NK-92 (cell line): ENCODE results near the gene UBQLN3.

Experiments
- DNase-seq: peaks from one replicate; lab custom pipeline; 2025; ENCODE audit not compliant: unreplicated experiment; lab: John Stamatoyannopoulos, UW

Gene UBQLN3

GRCh38 chr11:5509803-5510202 lies at the start of gene UBQLN3:
TSS of gene UBQLN3 (minus strand) at chr11:5509957. CDS start at chr11:5509558, 399 bp downstream.
- no peak for DNase-seq

GRCh38 chr11:5557751-5558150 lies 48.0 kb upstream of the UBQLN3 start:
- DNase-seq: no peak

- DNase-seq: no peak
Observed at GRCh38 chr11:5556596-5557188, 46.9 kb upstream of the UBQLN3 start.

- no peak for DNase-seq
Observed at GRCh38 chr11:5553343-5553742, 43.6 kb upstream of the UBQLN3 start.

- DNase-seq: no peak
Observed at GRCh38 chr11:5550440-5551095, 40.8 kb upstream of the UBQLN3 start.

GRCh38 chr11:5548440-5548839 lies 38.7 kb upstream of the UBQLN3 start, which contains the start of gene OR52H1:
TSS of gene OR52H1 (minus strand) at chr11:5548540. CDS start at chr11:5545505, 3,035 bp downstream.
- DNase-seq: no peak

- DNase-seq: no peak
Observed at GRCh38 chr11:5547982-5548381, 38.2 kb upstream of the UBQLN3 start.

GRCh38 chr11:5546457-5546856 lies 36.7 kb upstream of the UBQLN3 start:
- DNase-seq: no peak

GRCh38 chr11:5541427-5541826 lies 31.7 kb upstream of the UBQLN3 start:
- DNase-seq: no peak

- DNase-seq: no peak
Observed at GRCh38 chr11:5536482-5536881, 26.7 kb upstream of the UBQLN3 start.

- no peak for DNase-seq
Observed at GRCh38 chr11:5534046-5534445, 24.3 kb upstream of the UBQLN3 start.

- no peak for DNase-seq
Observed at GRCh38 chr11:5531053-5531831, 21.5 kb upstream of the UBQLN3 start.

- no peak for DNase-seq
Observed at GRCh38 chr11:5528495-5528894, 18.7 kb upstream of the UBQLN3 start.

- DNase-seq: no peak
Observed at GRCh38 chr11:5527716-5528115, 18.0 kb upstream of the UBQLN3 start.

GRCh38 chr11:5524756-5525155 lies 15.0 kb upstream of the UBQLN3 start:
- no peak for DNase-seq

GRCh38 chr11:5522308-5522707 lies 12.6 kb upstream of the UBQLN3 start:
- DNase-seq: no peak

GRCh38 chr11:5521540-5521939 lies 11.8 kb upstream of the UBQLN3 start:
- DNase-seq: no peak

- DNase-seq: no peak
Observed at GRCh38 chr11:5516599-5516998, 6.8 kb upstream of the UBQLN3 start, which contains the start of gene UBQLNL. TSS of gene UBQLNL (minus strand) at chr11:5516699. CDS start at chr11:5516441, 258 bp downstream.

GRCh38 chr11:5514841-5515240 lies 5.1 kb upstream of the UBQLN3 start:
- DNase-seq: no peak

- no peak for DNase-seq
Observed at GRCh38 chr11:5508605-5509004, 1.2 kb downstream of the UBQLN3 start.

- no peak for DNase-seq
Observed at GRCh38 chr11:5507933-5508305, 1.8 kb downstream of the UBQLN3 start.
